ENCODE measurements around the gene SLC17A7.

- TF ChIP-seq FOXJ3 (CRISPR knock-in tag; IDR thresholded peaks at IDR 0.05) = no peak
- no peak for TF ChIP-seq CBX2 (IDR thresholded peaks at IDR 0.05; ENCODE audit: insufficient read depth, low read length, poor library complexity, severe bottlenecking)
- no peak for TF ChIP-seq ZFP91 (CRISPR knock-in tag; IDR thresholded peaks at IDR 0.05)
- TF ChIP-seq ZNF77 (CRISPR knock-in tag; IDR thresholded peaks at IDR 0.05) = no peak
- TF ChIP-seq HDAC2 (IDR thresholded peaks at IDR 0.05) = no peak
- TF ChIP-seq STAT6 (CRISPR knock-in tag; IDR thresholded peaks at IDR 0.05) = no peak
- TF ChIP-seq CTCF (IDR thresholded peaks at IDR 0.05 in 2 of 3, conservative IDR thresholded peaks at IDR 0.05 in 1 of 3; ENCODE audit: insufficient read depth in 2 of 3, low read depth in 1 of 3, low read length in 3 of 3) = no peak
- TF ChIP-seq SP1 (CRISPR knock-in tag; IDR thresholded peaks at IDR 0.05) = no peak
- no peak for TF ChIP-seq FOSL1 (tag; conservative IDR thresholded peaks at IDR 0.05)
Measured at GRCh38 chr19:49421878-49422202, 19.5 kb downstream of the SLC17A7 start.
